Measurements from ENCODE around the gene ZNF500.

The ZNF500 gene

GRCh38 chr16:4772351-4772750 lies 5.4 kb upstream of the ZNF500 start:
- DNase-seq (ENCODE audit: low spot score), result no peak

- no peak for DNase-seq (ENCODE audit: low spot score)
Observed at GRCh38 chr16:4771646-4772045, 4.7 kb upstream of the ZNF500 start.

GRCh38 chr16:4769306-4769638 lies 2.3 kb upstream of the ZNF500 start:
- DNase-seq (ENCODE audit: low spot score), result no peak

- peak; percentile 98 for DNase-seq (ENCODE audit: low spot score)
Observed at GRCh38 chr16:4768549-4769305, 1.8 kb upstream of the ZNF500 start.

- no peak for DNase-seq (ENCODE audit: low spot score)
Observed at GRCh38 chr16:4767872-4768548, 1.0 kb upstream of the ZNF500 start.

GRCh38 chr16:4765511-4766474 lies 1.2 kb downstream of the ZNF500 start:
- no peak for DNase-seq (ENCODE audit: low spot score)

GRCh38 chr16:4763791-4764190 lies 3.2 kb downstream of the ZNF500 start:
- DNase-seq (ENCODE audit: low spot score), result no peak

- DNase-seq (ENCODE audit: low spot score), result no peak
Observed at GRCh38 chr16:4762205-4762604, 4.8 kb downstream of the ZNF500 start.

GRCh38 chr16:4760221-4760910 lies 6.6 kb downstream of the ZNF500 start:
- no peak for DNase-seq (ENCODE audit: low spot score)

GRCh38 chr16:4755687-4756086 lies 11.3 kb downstream of the ZNF500 start:
- DNase-seq (ENCODE audit: low spot score), result no peak

GRCh38 chr16:4754865-4755264 lies 12.1 kb downstream of the ZNF500 start:
- no peak for DNase-seq (ENCODE audit: low spot score)

GRCh38 chr16:4753227-4753626 lies 13.7 kb downstream of the ZNF500 start:
- no peak for DNase-seq (ENCODE audit: low spot score)

- no peak for DNase-seq (ENCODE audit: low spot score)
Observed at GRCh38 chr16:4752351-4753100, 14.4 kb downstream of the ZNF500 start.

GRCh38 chr16:4750896-4751295 lies 16.1 kb downstream of the ZNF500 start:
- DNase-seq (ENCODE audit: low spot score), result no peak

- no peak for DNase-seq (ENCODE audit: low spot score)
Observed at GRCh38 chr16:4749700-4750257, 17.2 kb downstream of the ZNF500 start.

- no peak for DNase-seq (ENCODE audit: low spot score)
Observed at GRCh38 chr16:4748682-4749411, 18.1 kb downstream of the ZNF500 start.

GRCh38 chr16:4747906-4748681 lies 18.9 kb downstream of the ZNF500 start:
- no peak for DNase-seq (ENCODE audit: low spot score)

GRCh38 chr16:4746991-4747574 lies 19.9 kb downstream of the ZNF500 start:
- DNase-seq (ENCODE audit: low spot score), result no peak

GRCh38 chr16:4746215-4746614 lies 20.7 kb downstream of the ZNF500 start:
- DNase-seq (ENCODE audit: low spot score), result no peak
